Measurements from ENCODE around the gene ASTN2.

Gene ASTN2

DNA sequence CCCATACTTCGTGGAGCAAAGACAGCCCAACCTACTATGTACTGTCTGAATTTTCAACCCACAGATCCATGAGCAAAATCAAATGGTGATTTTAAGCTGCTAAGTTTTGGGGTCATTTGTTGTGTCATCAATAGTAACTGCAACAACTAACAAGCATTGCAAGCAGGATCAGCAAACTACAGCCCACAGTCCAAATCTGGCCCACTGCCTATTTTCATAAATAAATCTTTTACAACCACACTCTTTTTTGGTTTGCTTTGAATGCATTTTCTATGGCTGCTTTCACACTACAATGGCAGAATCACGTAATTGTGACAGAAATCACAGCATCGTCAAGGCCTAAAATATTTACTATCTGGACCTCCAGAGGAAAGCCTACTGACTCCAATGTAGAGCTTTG lies 964.9 kb downstream of the ASTN2 start:
- DNase-seq, result no peak
- no peak for TF ChIP-seq EZH2 (IDR thresholded peaks at IDR 0.05; ENCODE audit: borderline replicate concordance, low read depth, low read length, severe bottlenecking)
- TF ChIP-seq, protein P1, sequence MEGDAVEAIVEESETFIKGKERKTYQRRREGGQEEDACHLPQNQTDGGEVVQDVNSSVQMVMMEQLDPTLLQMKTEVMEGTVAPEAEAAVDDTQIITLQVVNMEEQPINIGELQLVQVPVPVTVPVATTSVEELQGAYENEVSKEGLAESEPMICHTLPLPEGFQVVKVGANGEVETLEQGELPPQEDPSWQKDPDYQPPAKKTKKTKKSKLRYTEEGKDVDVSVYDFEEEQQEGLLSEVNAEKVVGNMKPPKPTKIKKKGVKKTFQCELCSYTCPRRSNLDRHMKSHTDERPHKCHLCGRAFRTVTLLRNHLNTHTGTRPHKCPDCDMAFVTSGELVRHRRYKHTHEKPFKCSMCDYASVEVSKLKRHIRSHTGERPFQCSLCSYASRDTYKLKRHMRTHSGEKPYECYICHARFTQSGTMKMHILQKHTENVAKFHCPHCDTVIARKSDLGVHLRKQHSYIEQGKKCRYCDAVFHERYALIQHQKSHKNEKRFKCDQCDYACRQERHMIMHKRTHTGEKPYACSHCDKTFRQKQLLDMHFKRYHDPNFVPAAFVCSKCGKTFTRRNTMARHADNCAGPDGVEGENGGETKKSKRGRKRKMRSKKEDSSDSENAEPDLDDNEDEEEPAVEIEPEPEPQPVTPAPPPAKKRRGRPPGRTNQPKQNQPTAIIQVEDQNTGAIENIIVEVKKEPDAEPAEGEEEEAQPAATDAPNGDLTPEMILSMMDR (IDR thresholded peaks at IDR 0.05; ENCODE audit: borderline replicate concordance, extremely low read depth, low read length, poor library complexity, severe bottlenecking), result no peak
- H2AFZ ChIP-seq (ENCODE audit: low read depth, low read length), result no peak overlapping the region
- H3K4me2 ChIP-seq (ENCODE audit: insufficient read depth, low read length), result no peak overlapping the region
- H4K20me1 ChIP-seq (ENCODE audit: insufficient read depth, low read length), result no peaks in the 10 kb centered on the region
- ATAC-seq (ENCODE audit: insufficient read depth, low read depth), result no peak
- H3K9me3 ChIP-seq (ENCODE audit: insufficient read depth, low read length, severe bottlenecking), result no peaks in the 10 kb centered on the region
- no peaks in the 10 kb centered on the region for H3K4me1 ChIP-seq (ENCODE audit: insufficient read depth, low read length)
- no peak overlapping the region for H3K9ac ChIP-seq (ENCODE audit: low read depth, low read length)
- no peaks in the 10 kb centered on the region for H3K27me3 ChIP-seq (ENCODE audit: insufficient read depth, low read length, poor library complexity)
- no peak overlapping the region for H3K4me3 ChIP-seq (ENCODE audit: low read depth in 1 of 2, low read length in 2 of 2)
- H3K27ac ChIP-seq (ENCODE audit: low read length), result no peak overlapping the region
- H3K79me2 ChIP-seq (ENCODE audit: insufficient read depth, low read length), result no peaks in the 10 kb centered on the region
- no peaks in the 10 kb centered on the region for H3K36me3 ChIP-seq (ENCODE audit: insufficient read depth, low read length)

GRCh38 chr9:116448431-116448830 lies 966.4 kb downstream of the ASTN2 start:
- H3K4me2 ChIP-seq (ENCODE audit: insufficient read depth, low read length), result no peak overlapping the region
- no peak overlapping the region for H2AFZ ChIP-seq (ENCODE audit: low read depth, low read length)
- H3K4me1 ChIP-seq (ENCODE audit: insufficient read depth, low read length), result no peaks in the 10 kb centered on the region
- DNase-seq (no peak), ATAC-seq (ENCODE audit: insufficient read depth, low read depth) (no peak)
- H3K9me3 ChIP-seq (ENCODE audit: insufficient read depth, low read length, severe bottlenecking), result no peaks in the 10 kb centered on the region
- H4K20me1 ChIP-seq (ENCODE audit: insufficient read depth, low read length), result no peaks in the 10 kb centered on the region
- H3K27me3 ChIP-seq (ENCODE audit: insufficient read depth, low read length, poor library complexity), result no peaks in the 10 kb centered on the region
- H3K27ac ChIP-seq (ENCODE audit: low read length), result no peak overlapping the region
- no peak overlapping the region for H3K9ac ChIP-seq (ENCODE audit: low read depth, low read length)
- H3K4me3 ChIP-seq (ENCODE audit: low read depth in 1 of 2, low read length in 2 of 2), result no peak overlapping the region
- H3K79me2 ChIP-seq (ENCODE audit: insufficient read depth, low read length), result no peaks in the 10 kb centered on the region
- H3K36me3 ChIP-seq (ENCODE audit: insufficient read depth, low read length), result no peaks in the 10 kb centered on the region
- TF ChIP-seq, protein P1 (IDR thresholded peaks at IDR 0.05; ENCODE audit: borderline replicate concordance, extremely low read depth, low read length, poor library complexity, severe bottlenecking), result no peak
- TF ChIP-seq EZH2 (IDR thresholded peaks at IDR 0.05; ENCODE audit: borderline replicate concordance, low read depth, low read length, severe bottlenecking), result no peak

DNA sequence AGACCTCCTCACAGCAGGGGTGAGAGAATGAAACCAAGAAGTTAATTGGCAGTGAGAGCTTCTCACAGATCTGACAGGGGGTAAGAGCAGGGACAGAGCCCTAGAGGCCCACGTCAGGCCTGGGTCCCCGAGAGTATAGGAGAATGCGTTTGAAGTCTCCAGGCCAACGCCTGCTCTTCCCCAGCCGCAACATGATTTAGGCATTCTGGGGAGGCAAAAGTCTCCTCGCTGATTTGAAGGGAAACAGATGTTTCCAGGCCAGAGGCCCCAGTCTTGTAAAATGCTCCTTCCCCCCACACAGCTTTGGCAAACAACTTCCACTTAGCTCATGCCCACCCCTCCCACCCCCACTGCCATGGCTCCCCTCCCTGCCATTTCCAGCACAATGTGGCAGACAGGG lies 966.9 kb downstream of the ASTN2 start:
- Histone ChIP-seq H3K36me3 (ENCODE audit: insufficient read depth, low read length) (no peaks in the 10 kb centered on the region), H2AFZ (ENCODE audit: low read depth, low read length) (no peak overlapping the region), H3K4me3 (ENCODE audit: low read depth in 1 of 2, low read length in 2 of 2) (no peak overlapping the region), H3K27ac (ENCODE audit: low read length) (no peak overlapping the region), H3K27me3 (ENCODE audit: insufficient read depth, low read length, poor library complexity) (no peaks in the 10 kb centered on the region), H3K9ac (ENCODE audit: low read depth, low read length) (no peak overlapping the region), H3K4me2 (ENCODE audit: insufficient read depth, low read length) (no peak overlapping the region), H3K4me1 (ENCODE audit: insufficient read depth, low read length) (no peaks in the 10 kb centered on the region), H3K9me3 (ENCODE audit: insufficient read depth, low read length, severe bottlenecking) (no peaks in the 10 kb centered on the region), H4K20me1 (ENCODE audit: insufficient read depth, low read length) (no peaks in the 10 kb centered on the region), H3K79me2 (ENCODE audit: insufficient read depth, low read length) (no peaks in the 10 kb centered on the region)
- no peak for ATAC-seq (ENCODE audit: insufficient read depth, low read depth)
- TF ChIP-seq EZH2 (IDR thresholded peaks at IDR 0.05; ENCODE audit: borderline replicate concordance, low read depth, low read length, severe bottlenecking), result no peak
- TF ChIP-seq, protein P1 (IDR thresholded peaks at IDR 0.05; ENCODE audit: borderline replicate concordance, extremely low read depth, low read length, poor library complexity, severe bottlenecking), result no peak
- no peak for DNase-seq

- H3K27me3 ChIP-seq (ENCODE audit: insufficient read depth, low read length, poor library complexity), result no peaks in the 10 kb centered on the region
- no peak for ATAC-seq (ENCODE audit: insufficient read depth, low read depth)
- TF ChIP-seq, protein P1 (IDR thresholded peaks at IDR 0.05; ENCODE audit: borderline replicate concordance, extremely low read depth, low read length, poor library complexity, severe bottlenecking), result no peak
- no peak for TF ChIP-seq EZH2 (IDR thresholded peaks at IDR 0.05; ENCODE audit: borderline replicate concordance, low read depth, low read length, severe bottlenecking)
Observed at GRCh38 chr9:116442528-116442927, 972.3 kb downstream of the ASTN2 start.

More at GRCh38 chr9:116442528-116442927, 972.3 kb downstream of the ASTN2 start:
- Histone ChIP-seq H4K20me1 (ENCODE audit: insufficient read depth, low read length) (no peaks in the 10 kb centered on the region), H3K4me2 (ENCODE audit: insufficient read depth, low read length) (no peak overlapping the region), H3K27ac (ENCODE audit: low read length) (no peak overlapping the region), H3K36me3 (ENCODE audit: insufficient read depth, low read length) (no peaks in the 10 kb centered on the region), H2AFZ (ENCODE audit: low read depth, low read length) (no peak overlapping the region), H3K9ac (ENCODE audit: low read depth, low read length) (no peak overlapping the region), H3K79me2 (ENCODE audit: insufficient read depth, low read length) (no peaks in the 10 kb centered on the region), H3K4me3 (ENCODE audit: low read depth in 1 of 2, low read length in 2 of 2) (no peak overlapping the region), H3K4me1 (ENCODE audit: insufficient read depth, low read length) (no peaks in the 10 kb centered on the region), H3K9me3 (ENCODE audit: insufficient read depth, low read length, severe bottlenecking) (no peaks in the 10 kb centered on the region)
- DNase-seq, result no peak

All from DND-41 (cell line).